Endothelial cell of umbilical vein (primary cell): ENCODE results near the gene NRXN3. TPM values are rescaled to one million over a fixed set of nuclear protein-coding genes. Genes with fewer than 3 reads are reported as not detected.

ENCODE experiments used
- BruUV-seq: library from RNA; stranded (reverse); fragments of 400-500 nt; replicated peaks from 2 replicates; lab custom pipeline; 2021; lab: Mats Ljungman, UMichigan
- CTCF ChIA-PET: fragments of 300-600, 350-600 bp; sonication (Branson Sonifier 250); formaldehyde crosslinking; loops from one replicate; lab custom pipeline; 2021; ENCODE audit warnings: antibody characterized with exemption, inconsistent platforms; lab: Charles Lee
- POLR2A ChIA-PET: fragments of 300-600, 350-600 bp; sonication (Branson Sonifier 250); formaldehyde crosslinking; loops from one replicate; lab custom pipeline; 2021; ENCODE audit warnings: antibody characterized with exemption, inconsistent platforms; lab: Charles Lee
- DNase-seq: peaks from one replicate; pipeline ENCODE4 v3.0.0-alpha.2; 2011; ENCODE audit warnings: low read depth, low spot score
- FAIRE-seq: peaks from 2 replicates; lab custom pipeline; 2011; peaks lifted over from hg19 to GRCh38; lab: Jason Lieb, UNC
- H2AFZ ChIP-seq: 2 replicates; pipeline ENCODE4 v1.6.0; 2012; ENCODE audit warnings: low read depth, low read length, control low read depth, inconsistent platforms
- H3K27ac ChIP-seq: 2 replicates; pipeline ENCODE4 v1.5.1; 2011; ENCODE audit warnings: low read depth, mild to moderate bottlenecking, control low read depth, low read length, moderate library complexity; ENCODE audit not compliant: insufficient read depth
- H3K27me3 ChIP-seq, 2 experiments: 2 replicates each; pipeline versions ENCODE4 v1.6.0 to v1.6.1; 2011; ENCODE audit warnings: low read length in 2 of 2, mixed read lengths in 1 of 2; ENCODE audit not compliant: control insufficient read depth in 2 of 2, insufficient read depth in 2 of 2
- H3K36me3 ChIP-seq, 2 experiments: 2 replicates in 1 of 2; 3 replicates in 1 of 2; pipeline ENCODE4 v1.5.1; 2011; ENCODE audit warnings: low read length in 2 of 2, mild to moderate bottlenecking in 1 of 2, moderate library complexity in 1 of 2; ENCODE audit not compliant: control insufficient read depth in 2 of 2, insufficient read depth in 2 of 2; ENCODE audit errors: extremely low read depth in 1 of 2
- H3K4me1 ChIP-seq: 3 replicates; pipeline ENCODE4 v1.5.1; 2011; ENCODE audit warnings: mild to moderate bottlenecking, low read length; ENCODE audit not compliant: control insufficient read depth, insufficient read depth; ENCODE audit errors: extremely low read depth
- H3K4me2 ChIP-seq: 2 replicates; pipeline ENCODE4 v1.6.1; 2011; ENCODE audit warnings: low read length, control low read depth, mixed read lengths; ENCODE audit not compliant: insufficient read depth
- H3K4me3 ChIP-seq, 3 experiments: fragments of 200-600 bp in 1 of 3; sonication (generic), shearing (Covaris generic) in 1 of 3; replicated peaks in 1 of 3; 2 replicates each; pipeline ENCODE4 v1.5.1; 2011 to 2016; ENCODE audit warnings: control low read depth in 3 of 3, low read length in 3 of 3, mild to moderate bottlenecking in 2 of 3, inconsistent platforms in 1 of 3, low read depth in 1 of 3, moderate library complexity in 1 of 3; ENCODE audit not compliant: insufficient read depth in 1 of 3
- H3K79me2 ChIP-seq: 2 replicates; pipeline ENCODE4 v1.6.0; 2012; ENCODE audit warnings: low read length, inconsistent platforms; ENCODE audit not compliant: control insufficient read depth, insufficient read depth
- H3K9ac ChIP-seq: replicated peaks from 2 replicates; pipeline ENCODE3; 2011; ENCODE audit warnings: low read length, control low read depth; ENCODE audit not compliant: insufficient read depth; ENCODE audit errors: extremely low read depth
- H3K9me1 ChIP-seq: replicated peaks from 3 replicates; pipeline ENCODE4 v1.6.0; 2011; ENCODE audit warnings: mild to moderate bottlenecking, low read length; ENCODE audit not compliant: control insufficient read depth, insufficient read depth; ENCODE audit errors: extremely low read depth
- H3K9me3 ChIP-seq: replicated peaks from 2 replicates; pipeline ENCODE4 v1.5.1; 2012; ENCODE audit warnings: low read length, inconsistent platforms; ENCODE audit not compliant: control insufficient read depth, insufficient read depth
- H4K20me1 ChIP-seq: replicated peaks from 2 replicates; pipeline ENCODE3; 2011; ENCODE audit warnings: mild to moderate bottlenecking, low read length; ENCODE audit not compliant: control insufficient read depth, insufficient read depth; ENCODE audit errors: extremely low read depth
- CTCF ChIP-seq, 2 donors: IDR thresholded peaks; 1 replicate in 1 of 2; 2 replicates in 1 of 2; pipeline ENCODE4 v1.5.1; 2011; ENCODE audit warnings: low read length in 2 of 2, mild to moderate bottlenecking in 2 of 2, moderate library complexity in 2 of 2, control low read depth in 1 of 2, inconsistent platforms in 1 of 2, low read depth in 1 of 2; ENCODE audit not compliant: insufficient read depth in 1 of 2; ENCODE audit errors: extremely low read depth in 1 of 2
- EZH2 ChIP-seq: IDR thresholded peaks from 2 replicates; pipeline ENCODE4 v1.6.1; 2012; ENCODE audit warnings: borderline replicate concordance, low read depth, mild to moderate bottlenecking, moderate library complexity, low read length, inconsistent platforms; ENCODE audit not compliant: severe bottlenecking
- FOS ChIP-seq: IDR thresholded peaks from 2 replicates; pipeline ENCODE4 v1.6.1; 2011; ENCODE audit warnings: mild to moderate bottlenecking, low read length, moderate library complexity, borderline replicate concordance; ENCODE audit not compliant: insufficient read depth
- GATA2 ChIP-seq: IDR thresholded peaks from 2 replicates; pipeline ENCODE4 v1.7.0; 2011; ENCODE audit warnings: low read depth, mild to moderate bottlenecking, moderate library complexity, mixed read lengths, low read length; ENCODE audit not compliant: insufficient read length, insufficient read depth
- JUN ChIP-seq: IDR thresholded peaks from 2 replicates; pipeline ENCODE4 v1.6.1; 2011; ENCODE audit warnings: borderline replicate concordance, low read depth; ENCODE audit not compliant: insufficient read length, insufficient read depth
- MAX ChIP-seq: IDR thresholded peaks from 2 replicates; pipeline ENCODE4 v1.6.1; 2011; ENCODE audit not compliant: insufficient read depth, insufficient read length
- MYC ChIP-seq: IDR thresholded peaks from one replicate; pipeline ENCODE4 v1.6.1; 2011; ENCODE audit warnings: mild to moderate bottlenecking, low read depth, low read length
- POLR2A ChIP-seq: IDR thresholded peaks from 2 replicates; pipeline ENCODE4 v1.6.1; 2012; ENCODE audit warnings: low read depth, mild to moderate bottlenecking, control low read depth, low read length
- POLR2AphosphoS5 ChIP-seq: IDR thresholded peaks from 2 replicates; pipeline ENCODE4 v1.6.1; 2012; ENCODE audit warnings: low read depth, mild to moderate bottlenecking, control low read depth, low read length, moderate library complexity; ENCODE audit not compliant: insufficient read depth
- dilution Hi-C: fragments of 300-500 bp; cut with MboI; formaldehyde crosslinking; loops from one replicate; pipeline ENCODE4 v1.15.0; 2019; ENCODE audit warnings: low sequenced_read_pairs; ENCODE audit not compliant: extremely low pct_ligation_motif_present
- intact Hi-C: fragments of 100-400 bp; cut with micrococcal nuclease; formaldehyde crosslinking; loops from one replicate; pipeline ENCODE4 v1.10.0; 2022
- polyA plus RNA-seq, 4 experiments: library from polyadenylated mRNA; depleted of rRNA in 3 of 4; stranded (reverse) in 3 of 4; unstranded in 1 of 4; fragments of >200 nt; gene quantifications; 2 replicates each; pipeline versions ENCODE4 v1.2.1 to v1.2.3, GENCODE V29; 2011 to 2012; ENCODE audit warnings: missing spikeins in 1 of 4
- total RNA-seq: library from RNA; stranded (reverse); gene quantifications from 2 replicates; pipeline ENCODE4 v1.2.3, GENCODE V29; 2021

The NRXN3 gene
- total and polyA plus RNA-seq, 2 donors (not counting 3 experiments of a cell fraction or from before 2014, with no cell fraction given), result 0.72 to 4.2 TPM

DNA sequence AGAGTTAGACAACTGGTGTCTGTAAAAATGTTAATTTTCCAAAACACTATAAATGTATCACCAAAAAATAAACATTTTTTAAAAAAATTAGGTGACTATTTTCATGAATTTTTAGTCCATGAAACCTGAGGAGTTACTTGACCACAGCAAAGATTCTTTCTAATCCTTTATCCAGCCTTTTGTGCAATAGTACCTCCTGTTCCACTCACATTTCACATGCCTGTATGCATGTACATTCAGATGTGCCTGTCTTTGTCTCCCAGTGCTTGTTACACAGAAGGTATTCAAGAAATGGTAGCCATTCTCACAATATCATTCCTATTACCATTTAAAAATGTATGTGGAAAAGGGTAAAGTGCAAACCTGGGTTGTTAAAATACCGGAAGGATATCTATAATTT is 1184.2 kb downstream of the NRXN3 start:
- Histone ChIP-seq H4K20me1 (no peaks in the 10 kb centered on the region), H3K27ac (no peak overlapping the region), H3K4me1 (no peaks in the 10 kb centered on the region), H3K27me3 (no peaks in the 10 kb centered on the region), H3K79me2 (no peaks in the 10 kb centered on the region), H3K9ac (no peak overlapping the region), H3K4me2 (no peak overlapping the region), H2AFZ (no peak overlapping the region), H3K4me3 (no peak overlapping the region), H3K9me3 (no peaks in the 10 kb centered on the region), H3K9me1 (no peaks in the 10 kb centered on the region), H3K36me3 (no peaks in the 10 kb centered on the region)
- intact Hi-C loops (no loop called here), dilution Hi-C loops (no loop called here)
- ChIA-PET POLR2A (no interaction called here), CTCF (no interaction called here)
- no peak for FAIRE-seq
- no peak for TF ChIP-seq MYC
- TF ChIP-seq EZH2, result no peak
- TF ChIP-seq POLR2A, result no peak
- no peak for TF ChIP-seq GATA2
- no peak for TF ChIP-seq CTCF (IDR thresholded peaks at IDR 0.05; ENCODE audit: extremely low read depth in 1 of 2, insufficient read depth in 1 of 2, low read depth in 1 of 2, low read length in 2 of 2)
- TF ChIP-seq FOS, result no peak
- no peak for TF ChIP-seq JUN
- no peak for TF ChIP-seq MAX
- TF ChIP-seq POLR2AphosphoS5, result no peak
- no peak for DNase-seq
- BruUV-seq, result no TSS peak
